Endothelial cell of umbilical vein (primary cell): ENCODE data around the gene PLIN5.

Source experiments
- EZH2 ChIP-seq: IDR thresholded peaks from 2 replicates; pipeline ENCODE4 v1.6.1; 2012; ENCODE audit warnings: borderline replicate concordance, low read depth, mild to moderate bottlenecking, moderate library complexity, low read length, inconsistent platforms; ENCODE audit not compliant: severe bottlenecking
- POLR2A ChIP-seq: IDR thresholded peaks from 2 replicates; pipeline ENCODE4 v1.6.1; 2012; ENCODE audit warnings: low read depth, mild to moderate bottlenecking, control low read depth, low read length
- POLR2AphosphoS5 ChIP-seq: IDR thresholded peaks from 2 replicates; pipeline ENCODE4 v1.6.1; 2012; ENCODE audit warnings: low read depth, mild to moderate bottlenecking, control low read depth, low read length, moderate library complexity; ENCODE audit not compliant: insufficient read depth
- TF ChIP-seq, protein P1 (sequence below), 2 donors: IDR thresholded peaks; 1 replicate in 1 of 2; 2 replicates in 1 of 2; pipeline ENCODE4 v1.5.1; 2011; ENCODE audit warnings: low read length in 2 of 2, mild to moderate bottlenecking in 2 of 2, moderate library complexity in 2 of 2, control low read depth in 1 of 2, inconsistent platforms in 1 of 2, low read depth in 1 of 2; ENCODE audit not compliant: insufficient read depth in 1 of 2; ENCODE audit errors: extremely low read depth in 1 of 2

DNA sequence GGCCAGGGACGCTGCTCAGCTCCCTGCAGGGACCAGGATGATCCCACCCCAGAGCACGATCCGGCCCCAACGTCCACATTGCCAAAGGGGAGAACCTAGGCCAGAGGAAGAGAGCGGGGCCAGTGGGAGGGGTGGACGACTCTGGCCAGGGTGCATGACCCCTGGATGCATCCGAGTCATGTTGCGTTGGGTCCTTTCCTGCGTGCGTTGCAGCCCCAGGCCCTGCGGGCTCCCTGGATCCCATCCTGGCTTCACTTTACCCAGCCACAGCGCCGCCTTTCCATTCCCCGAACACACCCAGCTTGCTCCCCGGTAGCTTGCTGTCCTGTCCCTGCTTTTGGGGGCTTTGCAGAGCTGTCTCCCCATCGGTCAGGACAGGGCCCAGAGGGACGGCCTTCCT, 27.2 kb downstream of the PLIN5 start:
- TF ChIP-seq POLR2AphosphoS5 (no peak), EZH2 (no peak), POLR2A (no peak)
- TF ChIP-seq, protein P1, sequence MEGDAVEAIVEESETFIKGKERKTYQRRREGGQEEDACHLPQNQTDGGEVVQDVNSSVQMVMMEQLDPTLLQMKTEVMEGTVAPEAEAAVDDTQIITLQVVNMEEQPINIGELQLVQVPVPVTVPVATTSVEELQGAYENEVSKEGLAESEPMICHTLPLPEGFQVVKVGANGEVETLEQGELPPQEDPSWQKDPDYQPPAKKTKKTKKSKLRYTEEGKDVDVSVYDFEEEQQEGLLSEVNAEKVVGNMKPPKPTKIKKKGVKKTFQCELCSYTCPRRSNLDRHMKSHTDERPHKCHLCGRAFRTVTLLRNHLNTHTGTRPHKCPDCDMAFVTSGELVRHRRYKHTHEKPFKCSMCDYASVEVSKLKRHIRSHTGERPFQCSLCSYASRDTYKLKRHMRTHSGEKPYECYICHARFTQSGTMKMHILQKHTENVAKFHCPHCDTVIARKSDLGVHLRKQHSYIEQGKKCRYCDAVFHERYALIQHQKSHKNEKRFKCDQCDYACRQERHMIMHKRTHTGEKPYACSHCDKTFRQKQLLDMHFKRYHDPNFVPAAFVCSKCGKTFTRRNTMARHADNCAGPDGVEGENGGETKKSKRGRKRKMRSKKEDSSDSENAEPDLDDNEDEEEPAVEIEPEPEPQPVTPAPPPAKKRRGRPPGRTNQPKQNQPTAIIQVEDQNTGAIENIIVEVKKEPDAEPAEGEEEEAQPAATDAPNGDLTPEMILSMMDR (IDR thresholded peaks at IDR 0.05; ENCODE audit: extremely low read depth in 1 of 2, insufficient read depth in 1 of 2, low read depth in 1 of 2, low read length in 2 of 2) = no peak
